HepG2 (cell line): ENCODE results near the gene DRC7. TPM values are rescaled to one million over a fixed set of nuclear protein-coding genes. Genes with fewer than 3 reads are reported as not detected.
A peak's percentile ranks its signal among the peaks of the same experiment; 100 is the strongest.

Source experiments
- ADNP ChIP-seq: sonication (generic); formaldehyde crosslinking; IDR thresholded peaks from 2 replicates; pipeline ENCODE4 v1.4.0; 2020; ENCODE audit warnings: missing genetic modification reagents
- KDM1A ChIP-seq: IDR thresholded peaks from 2 replicates; pipeline ENCODE4 v1.6.1; 2016; ENCODE audit warnings: missing compliant biosample characterization
- KLF9 ChIP-seq: IDR thresholded peaks from 2 replicates; pipeline ENCODE4 v1.6.1; 2016; ENCODE audit warnings: low read depth
- REL ChIP-seq: sonication (generic); formaldehyde crosslinking; conservative IDR thresholded peaks from 2 replicates; pipeline ENCODE4 v1.8.0; 2022; ENCODE audit warnings: mild to moderate bottlenecking, missing genetic modification reagents, moderate library complexity
- TBP ChIP-seq: sonication (generic); formaldehyde crosslinking; IDR thresholded peaks from 2 replicates; pipeline ENCODE4 v1.5.0; 2020; ENCODE audit warnings: missing genetic modification reagents
- YY1 ChIP-seq: IDR thresholded peaks from 2 replicates; pipeline ENCODE4 v1.6.1; 2011; ENCODE audit warnings: low read length, low read depth, moderate library complexity, mild to moderate bottlenecking; ENCODE audit not compliant: insufficient read depth, insufficient replicate concordance
- ZNF121 ChIP-seq: sonication (generic); formaldehyde crosslinking; IDR thresholded peaks from 2 replicates; pipeline ENCODE4 v1.5.0; 2020; ENCODE audit warnings: mild to moderate bottlenecking, missing genetic modification reagents
- ZNF552 ChIP-seq: sonication (generic); formaldehyde crosslinking; IDR thresholded peaks from 2 replicates; pipeline ENCODE4 v1.9.0; 2022; ENCODE audit warnings: missing genetic modification reagents, mild to moderate bottlenecking, borderline replicate concordance
- ZNF569 ChIP-seq: sonication (generic); formaldehyde crosslinking; IDR thresholded peaks from 2 replicates; pipeline ENCODE4 v1.5.0; 2020; ENCODE audit warnings: mild to moderate bottlenecking, missing genetic modification reagents, moderate library complexity, borderline replicate concordance
- ZNF572 ChIP-seq: sonication (generic); formaldehyde crosslinking; IDR thresholded peaks from 2 replicates; pipeline ENCODE4 v1.5.1; 2020; ENCODE audit warnings: mild to moderate bottlenecking, missing genetic modification reagents
- ZNF720 ChIP-seq: sonication (generic); formaldehyde crosslinking; IDR thresholded peaks from 2 replicates; pipeline ENCODE4 v1.4.0; 2020; ENCODE audit warnings: missing genetic modification reagents
- ZNF891 ChIP-seq: sonication (generic); formaldehyde crosslinking; IDR thresholded peaks from 2 replicates; pipeline ENCODE4 v1.5.0; 2020; ENCODE audit warnings: mild to moderate bottlenecking, missing genetic modification reagents
- polyA plus RNA-seq, 8 experiments: library from polyadenylated mRNA; depleted of rRNA in 3 of 8; stranded (reverse) in 7 of 8; unstranded in 1 of 8; fragments of >200 nt; fragmentation: Illumina TruSeq in 4 of 8; extraction: Trizol in 4 of 8; gene quantifications; 2 replicates each; pipeline versions ENCODE4 v1.2.1 to v1.2.3, GENCODE V29; 2011 to 2016; ENCODE audit warnings: low read depth in 4 of 8, missing spikeins in 1 of 8, mixed read lengths in 1 of 8; ENCODE audit not compliant: insufficient read depth in 1 of 8
- total RNA-seq, 5 experiments: library from RNA; depleted of rRNA; stranded (reverse); fragments of >200 nt; fragmentation: Illumina TruSeq; extraction: Trizol; gene quantifications; 2 replicates each; pipeline ENCODE4 v1.2.3, GENCODE V29; 2016; ENCODE audit warnings: low read depth in 1 of 5
- TF ChIP-seq, protein P1 (sequence below): sonication (generic); formaldehyde crosslinking; IDR thresholded peaks from 2 replicates; pipeline ENCODE4 v1.4.0; 2020; ENCODE audit warnings: missing genetic modification reagents, borderline replicate concordance
- TF ChIP-seq, protein P2 (sequence below): sonication (generic); formaldehyde crosslinking; IDR thresholded peaks from 2 replicates; pipeline ENCODE4 v1.8.0; 2022; ENCODE audit warnings: mild to moderate bottlenecking, missing genetic modification reagents, moderate library complexity
- TF ChIP-seq, protein P3 (sequence below): sonication (generic); formaldehyde crosslinking; IDR thresholded peaks from 2 replicates; pipeline ENCODE4 v1.4.0; 2020; ENCODE audit warnings: missing genetic modification reagents
- TF ChIP-seq, protein P4 (sequence below): IDR thresholded peaks from 2 replicates; pipeline ENCODE4 v1.6.1; 2016; ENCODE audit warnings: mild to moderate bottlenecking, missing biosample characterization, missing genetic modification reagents
- TF ChIP-seq, protein P5 (sequence below), 2 experiments: sonication (generic) in 1 of 2; formaldehyde crosslinking in 1 of 2; IDR thresholded peaks; 2 replicates each; pipeline versions ENCODE4 v1.4.0 to v1.6.1; 2016 to 2020; ENCODE audit warnings: borderline replicate concordance in 1 of 2, low read depth in 1 of 2, mild to moderate bottlenecking in 1 of 2, missing genetic modification reagents in 1 of 2
- TF ChIP-seq, protein P6 (sequence below): sonication (generic); formaldehyde crosslinking; IDR thresholded peaks from 2 replicates; pipeline ENCODE4 v1.8.1; 2023; ENCODE audit warnings: mild to moderate bottlenecking, missing genetic modification reagents, borderline replicate concordance

Gene DRC7
- total and polyA plus RNA-seq, 2 of the 13 experiments (the other 11 are each of a cell fraction or from before 2014, with no cell fraction given): 2.7 to 3.4 TPM

DNA sequence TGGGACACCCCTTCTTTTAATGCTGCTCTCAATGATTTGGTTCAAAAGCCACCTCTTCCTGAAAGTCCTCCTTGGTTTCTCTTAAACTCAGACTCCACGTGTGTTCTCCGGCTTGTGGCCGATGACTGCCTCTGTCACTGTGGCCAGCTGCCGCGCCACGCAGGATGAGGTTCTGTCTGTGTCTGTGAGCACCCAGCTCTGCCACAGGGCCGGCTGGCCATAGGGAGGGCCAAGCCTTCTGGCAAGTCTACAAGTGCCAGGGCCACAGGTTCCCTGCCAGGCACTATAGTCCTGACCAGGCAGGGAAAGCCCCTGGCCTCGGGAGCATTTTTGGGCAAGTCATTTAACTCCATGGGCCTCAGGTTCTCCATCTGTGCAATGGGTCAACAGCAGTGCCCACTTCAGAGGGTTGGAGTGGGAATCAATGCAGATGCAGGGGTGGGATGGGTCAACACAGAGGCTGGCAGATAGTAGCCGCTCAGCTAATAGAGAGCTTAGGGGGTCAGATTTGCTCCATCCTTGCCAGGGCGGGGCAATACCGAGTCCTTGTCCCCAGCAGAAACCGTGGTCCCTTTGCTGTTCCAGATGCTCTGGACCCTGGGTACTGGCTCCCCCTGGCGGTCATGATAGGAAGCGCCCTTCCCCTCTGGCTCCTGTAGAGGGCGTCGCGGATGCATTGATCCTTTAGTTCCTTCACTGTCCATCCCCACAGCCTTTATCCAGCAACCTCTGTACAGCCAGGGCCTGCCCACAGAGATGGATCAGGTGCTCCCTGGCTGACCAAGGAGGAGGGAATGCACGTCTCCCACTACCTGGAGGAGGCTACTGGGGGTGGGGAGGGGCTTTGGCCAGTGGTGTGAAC is 45.8 kb upstream of the DRC7 start (continued):
- TF ChIP-seq, protein P1, sequence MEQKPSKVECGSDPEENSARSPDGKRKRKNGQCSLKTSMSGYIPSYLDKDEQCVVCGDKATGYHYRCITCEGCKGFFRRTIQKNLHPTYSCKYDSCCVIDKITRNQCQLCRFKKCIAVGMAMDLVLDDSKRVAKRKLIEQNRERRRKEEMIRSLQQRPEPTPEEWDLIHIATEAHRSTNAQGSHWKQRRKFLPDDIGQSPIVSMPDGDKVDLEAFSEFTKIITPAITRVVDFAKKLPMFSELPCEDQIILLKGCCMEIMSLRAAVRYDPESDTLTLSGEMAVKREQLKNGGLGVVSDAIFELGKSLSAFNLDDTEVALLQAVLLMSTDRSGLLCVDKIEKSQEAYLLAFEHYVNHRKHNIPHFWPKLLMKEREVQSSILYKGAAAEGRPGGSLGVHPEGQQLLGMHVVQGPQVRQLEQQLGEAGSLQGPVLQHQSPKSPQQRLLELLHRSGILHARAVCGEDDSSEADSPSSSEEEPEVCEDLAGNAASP: peak; percentile 81; the same call in 1 of the 2 replicates
- TF ChIP-seq ZNF572 (CRISPR knock-in tag) (peak; percentile 95), ADNP (CRISPR knock-in tag) (no peak; the same call in none of the 2 replicates), ZNF121 (peak; percentile 43; the same call in 1 of the 2 replicates), KLF9 (0 out of 2 replicates have a peak, but pooled peaks have one; percentile 52), TBP (CRISPR knock-in tag) (no peak), ZNF569 (no peak), ZNF891 (CRISPR knock-in tag) (peak; percentile 80; the same call in 1 of the 2 replicates), YY1 (peak; percentile 86), REL (CRISPR knock-in tag) (no peak), ZNF720 (CRISPR knock-in tag) (no peak), ZNF552 (CRISPR knock-in tag) (no peak), KDM1A (CRISPR knock-in tag) (peak; percentile 50; the same call in 1 of the 2 replicates)
- TF ChIP-seq, protein P2, sequence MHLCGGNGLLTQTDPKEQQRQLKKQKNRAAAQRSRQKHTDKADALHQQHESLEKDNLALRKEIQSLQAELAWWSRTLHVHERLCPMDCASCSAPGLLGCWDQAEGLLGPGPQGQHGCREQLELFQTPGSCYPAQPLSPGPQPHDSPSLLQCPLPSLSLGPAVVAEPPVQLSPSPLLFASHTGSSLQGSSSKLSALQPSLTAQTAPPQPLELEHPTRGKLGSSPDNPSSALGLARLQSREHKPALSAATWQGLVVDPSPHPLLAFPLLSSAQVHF (CRISPR knock-in tag): no peak
- TF ChIP-seq, protein P3, sequence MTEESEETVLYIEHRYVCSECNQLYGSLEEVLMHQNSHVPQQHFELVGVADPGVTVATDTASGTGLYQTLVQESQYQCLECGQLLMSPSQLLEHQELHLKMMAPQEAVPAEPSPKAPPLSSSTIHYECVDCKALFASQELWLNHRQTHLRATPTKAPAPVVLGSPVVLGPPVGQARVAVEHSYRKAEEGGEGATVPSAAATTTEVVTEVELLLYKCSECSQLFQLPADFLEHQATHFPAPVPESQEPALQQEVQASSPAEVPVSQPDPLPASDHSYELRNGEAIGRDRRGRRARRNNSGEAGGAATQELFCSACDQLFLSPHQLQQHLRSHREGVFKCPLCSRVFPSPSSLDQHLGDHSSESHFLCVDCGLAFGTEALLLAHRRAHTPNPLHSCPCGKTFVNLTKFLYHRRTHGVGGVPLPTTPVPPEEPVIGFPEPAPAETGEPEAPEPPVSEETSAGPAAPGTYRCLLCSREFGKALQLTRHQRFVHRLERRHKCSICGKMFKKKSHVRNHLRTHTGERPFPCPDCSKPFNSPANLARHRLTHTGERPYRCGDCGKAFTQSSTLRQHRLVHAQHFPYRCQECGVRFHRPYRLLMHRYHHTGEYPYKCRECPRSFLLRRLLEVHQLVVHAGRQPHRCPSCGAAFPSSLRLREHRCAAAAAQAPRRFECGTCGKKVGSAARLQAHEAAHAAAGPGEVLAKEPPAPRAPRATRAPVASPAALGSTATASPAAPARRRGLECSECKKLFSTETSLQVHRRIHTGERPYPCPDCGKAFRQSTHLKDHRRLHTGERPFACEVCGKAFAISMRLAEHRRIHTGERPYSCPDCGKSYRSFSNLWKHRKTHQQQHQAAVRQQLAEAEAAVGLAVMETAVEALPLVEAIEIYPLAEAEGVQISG (CRISPR knock-in tag): peak; percentile 73
- TF ChIP-seq, protein P4, sequence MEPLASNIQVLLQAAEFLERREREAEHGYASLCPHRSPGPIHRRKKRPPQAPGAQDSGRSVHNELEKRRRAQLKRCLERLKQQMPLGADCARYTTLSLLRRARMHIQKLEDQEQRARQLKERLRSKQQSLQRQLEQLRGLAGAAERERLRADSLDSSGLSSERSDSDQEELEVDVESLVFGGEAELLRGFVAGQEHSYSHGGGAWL (CRISPR knock-in tag): peak; percentile 31; the same call in 1 of the 2 replicates
- TF ChIP-seq, protein P5, sequence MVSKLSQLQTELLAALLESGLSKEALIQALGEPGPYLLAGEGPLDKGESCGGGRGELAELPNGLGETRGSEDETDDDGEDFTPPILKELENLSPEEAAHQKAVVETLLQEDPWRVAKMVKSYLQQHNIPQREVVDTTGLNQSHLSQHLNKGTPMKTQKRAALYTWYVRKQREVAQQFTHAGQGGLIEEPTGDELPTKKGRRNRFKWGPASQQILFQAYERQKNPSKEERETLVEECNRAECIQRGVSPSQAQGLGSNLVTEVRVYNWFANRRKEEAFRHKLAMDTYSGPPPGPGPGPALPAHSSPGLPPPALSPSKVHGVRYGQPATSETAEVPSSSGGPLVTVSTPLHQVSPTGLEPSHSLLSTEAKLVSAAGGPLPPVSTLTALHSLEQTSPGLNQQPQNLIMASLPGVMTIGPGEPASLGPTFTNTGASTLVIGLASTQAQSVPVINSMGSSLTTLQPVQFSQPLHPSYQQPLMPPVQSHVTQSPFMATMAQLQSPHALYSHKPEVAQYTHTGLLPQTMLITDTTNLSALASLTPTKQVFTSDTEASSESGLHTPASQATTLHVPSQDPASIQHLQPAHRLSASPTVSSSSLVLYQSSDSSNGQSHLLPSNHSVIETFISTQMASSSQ (IDR thresholded peaks at IDR 0.05; ENCODE audit: low read depth): no peak
- TF ChIP-seq, protein P5 (CRISPR knock-in tag; IDR thresholded peaks at IDR 0.05; ENCODE audit: borderline replicate concordance): peak; percentile 74; the same call in 1 of the 2 replicates
- TF ChIP-seq, protein P6, sequence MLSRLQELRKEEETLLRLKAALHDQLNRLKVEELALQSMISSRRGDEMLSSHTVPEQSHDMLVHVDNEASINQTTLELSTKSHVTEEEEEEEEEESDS: no peak; the same call in 1 of the 2 replicates
